ENCODE data around the gene ZSCAN5A. TPM values are rescaled to one million over a fixed set of nuclear protein-coding genes. Genes with fewer than 3 reads are reported as not detected.

ZSCAN5A gene
- total and polyA plus RNA-seq, 9 of the 15 experiments (the other 6 are each of a cell fraction or from before 2014, with no cell fraction given), result 5.8 to 15.3 (median 11.8) TPM

DNA sequence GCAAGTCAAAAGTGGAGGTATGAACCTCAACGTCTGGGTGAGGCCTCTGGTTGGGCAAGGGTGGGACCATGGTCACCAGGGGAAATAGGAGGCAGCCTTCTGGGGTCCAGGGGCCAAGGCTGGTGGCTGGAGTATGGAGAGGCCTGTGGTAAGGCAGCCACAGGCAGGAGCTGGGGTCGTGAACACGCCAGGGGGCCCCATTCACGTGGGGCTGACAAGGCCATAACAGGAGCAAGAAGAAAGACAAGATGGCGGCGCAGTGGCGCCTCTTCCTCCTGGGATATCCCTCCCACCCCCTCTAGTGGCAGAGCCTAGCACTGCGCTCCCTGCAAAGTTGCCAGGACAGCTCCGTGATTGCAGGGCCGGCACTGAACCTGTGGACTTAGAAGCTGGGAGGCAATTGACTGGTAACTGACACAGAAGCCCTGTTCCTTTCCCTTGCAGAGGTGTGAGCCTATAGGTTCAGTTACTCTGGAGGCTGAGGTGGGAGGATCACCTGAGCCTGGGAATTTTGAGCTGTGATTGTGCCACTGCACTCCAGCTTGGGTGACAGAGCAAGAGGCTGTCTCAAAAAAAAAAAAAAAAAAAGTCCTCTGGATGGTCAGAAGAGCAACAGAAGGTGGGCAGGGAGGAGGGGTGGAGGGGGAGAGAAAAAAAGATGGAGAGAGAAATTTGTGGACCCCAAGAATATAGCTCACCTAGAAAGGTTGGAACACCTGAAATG is 61.8 kb downstream of the ZSCAN5A start (continued):
- TF ChIP-seq NFATC3 (IDR thresholded peaks at IDR 0.05) (no peak), ESRRA (IDR thresholded peaks at IDR 0.05; ENCODE audit: borderline replicate concordance, low read depth) (no peak), RBM17 (IDR thresholded peaks at IDR 0.05; ENCODE audit: borderline replicate concordance, low read depth, low read length) (no peak), HNRNPUL1 (IDR thresholded peaks at IDR 0.05; ENCODE audit: low read length) (no peak), ZNF41 (CRISPR knock-in tag; conservative IDR thresholded peaks at IDR 0.05) (peak; percentile 74), ZFP1 (CRISPR knock-in tag; IDR thresholded peaks at IDR 0.05) (no peak), ZNF354B (CRISPR knock-in tag; IDR thresholded peaks at IDR 0.05) (peak; percentile 40; the same call in 1 of the 2 replicates), KLF16 (IDR thresholded peaks at IDR 0.05) (peak; percentile 39; the same call in 1 of the 2 replicates), MTA1 (IDR thresholded peaks at IDR 0.05; ENCODE audit: borderline replicate concordance) (no peak), FOXA3 (CRISPR knock-in tag; conservative IDR thresholded peaks at IDR 0.05 in 1 of 2, IDR thresholded peaks at IDR 0.05 in 1 of 2) (no peak), MYC (IDR thresholded peaks at IDR 0.05; ENCODE audit: low read depth, low read length) (peak; percentile 25; the same call in 1 of the 2 replicates), MYC (CRISPR knock-in tag; IDR thresholded peaks at IDR 0.05; ENCODE audit: borderline replicate concordance, low read depth) (0 out of 2 replicates have a peak, but pooled peaks have one; percentile 32), SMARCB1 (IDR thresholded peaks at IDR 0.05; ENCODE audit: insufficient read length, low read depth) (no peak), ZNF445 (CRISPR knock-in tag; IDR thresholded peaks at IDR 0.05; ENCODE audit: low read depth) (0 out of 2 replicates have a peak, but pooled peaks have one; percentile 45), KLF13 (tag; IDR thresholded peaks at IDR 0.05; ENCODE audit: borderline replicate concordance, low read depth) (peak; percentile 58; the same call in 1 of the 2 replicates), POLR2H (tag; IDR thresholded peaks at IDR 0.05; ENCODE audit: low read depth) (no peak), HOXB6 (CRISPR knock-in tag; IDR thresholded peaks at IDR 0.05; ENCODE audit: borderline replicate concordance) (no peak), TRIM28 (IDR thresholded peaks at IDR 0.05) (no peak), HDAC3 (IDR thresholded peaks at IDR 0.05; ENCODE audit: borderline replicate concordance, partially characterized antibody) (no peak), MTF1 (CRISPR knock-in tag; IDR thresholded peaks at IDR 0.05; ENCODE audit: borderline replicate concordance) (peak; percentile 34; the same call in 1 of the 2 replicates), PURB (CRISPR knock-in tag; IDR thresholded peaks at IDR 0.05; ENCODE audit: low read depth) (no peak), SMAD1 (IDR thresholded peaks at IDR 0.05; ENCODE audit: low read depth, low read length, partially characterized antibody) (no peak)
- TF ChIP-seq, protein P1, sequence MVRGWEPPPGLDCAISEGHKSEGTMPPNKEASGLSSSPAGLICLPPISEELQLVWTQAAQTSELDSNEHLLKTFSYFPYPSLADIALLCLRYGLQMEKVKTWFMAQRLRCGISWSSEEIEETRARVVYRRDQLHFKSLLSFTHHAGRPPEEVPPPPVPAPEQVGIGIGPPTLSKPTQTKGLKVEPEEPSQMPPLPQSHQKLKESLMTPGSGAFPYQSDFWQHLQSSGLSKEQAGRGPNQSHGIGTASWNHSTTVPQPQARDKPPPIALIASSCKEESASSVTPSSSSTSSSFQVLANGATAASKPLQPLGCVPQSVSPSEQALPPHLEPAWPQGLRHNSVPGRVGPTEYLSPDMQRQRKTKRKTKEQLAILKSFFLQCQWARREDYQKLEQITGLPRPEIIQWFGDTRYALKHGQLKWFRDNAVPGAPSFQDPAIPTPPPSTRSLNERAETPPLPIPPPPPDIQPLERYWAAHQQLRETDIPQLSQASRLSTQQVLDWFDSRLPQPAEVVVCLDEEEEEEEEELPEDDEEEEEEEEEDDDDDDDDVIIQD (CRISPR knock-in tag; IDR thresholded peaks at IDR 0.05), result 0 out of 2 replicates have a peak, but pooled peaks have one; percentile 57
- TF ChIP-seq, protein P2, sequence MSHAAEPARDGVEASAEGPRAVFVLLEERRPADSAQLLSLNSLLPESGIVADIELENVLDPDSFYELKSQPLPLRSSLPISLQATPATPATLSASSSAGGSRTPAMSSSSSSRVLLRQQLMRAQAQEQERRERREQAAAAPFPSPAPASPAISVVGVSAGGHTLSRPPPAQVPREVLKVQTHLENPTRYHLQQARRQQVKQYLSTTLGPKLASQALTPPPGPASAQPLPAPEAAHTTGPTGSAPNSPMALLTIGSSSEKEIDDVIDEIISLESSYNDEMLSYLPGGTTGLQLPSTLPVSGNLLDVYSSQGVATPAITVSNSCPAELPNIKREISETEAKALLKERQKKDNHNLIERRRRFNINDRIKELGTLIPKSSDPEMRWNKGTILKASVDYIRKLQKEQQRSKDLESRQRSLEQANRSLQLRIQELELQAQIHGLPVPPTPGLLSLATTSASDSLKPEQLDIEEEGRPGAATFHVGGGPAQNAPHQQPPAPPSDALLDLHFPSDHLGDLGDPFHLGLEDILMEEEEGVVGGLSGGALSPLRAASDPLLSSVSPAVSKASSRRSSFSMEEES (CRISPR knock-in tag; IDR thresholded peaks at IDR 0.05), result no peak

Measured in K562 (cell line).